WI38 (cell line): ENCODE results near the gene CAND1.

ENCODE experiments used
- H3K4me3 ChIP-seq: 2 replicates; pipeline ENCODE4 v1.5.1; 2011; ENCODE audit warnings: low read depth, mild to moderate bottlenecking, control low read depth, low read length
- CTCF ChIP-seq: IDR thresholded peaks from 2 replicates; pipeline ENCODE4 v1.5.1; 2012; ENCODE audit warnings: low read depth, mild to moderate bottlenecking, control low read depth, low read length

CAND1 gene

GRCh38 chr12:67268896-67269632 lies at the start of gene CAND1:
Gene CAND1, plus strand, starts transcription at chr12:67269358. Its CDS starts 360 bp downstream, at chr12:67269718.
- peak within 1 kb of the TSS; percentile 98 for H3K4me3 ChIP-seq
- no peak for TF ChIP-seq CTCF

GRCh38 chr12:67220065-67220464 lies 49.1 kb upstream of the CAND1 start:
- no peak for TF ChIP-seq CTCF
- H3K4me3 ChIP-seq: no peak overlapping the region

- no peak for TF ChIP-seq CTCF
- H3K4me3 ChIP-seq: no peak overlapping the region
Observed at GRCh38 chr12:67222302-67222701, 46.9 kb upstream of the CAND1 start.

GRCh38 chr12:67223225-67223624 lies 45.9 kb upstream of the CAND1 start:
- no peak overlapping the region for H3K4me3 ChIP-seq
- no peak for TF ChIP-seq CTCF

GRCh38 chr12:67237231-67237630 lies 31.9 kb upstream of the CAND1 start:
- no peak for TF ChIP-seq CTCF
- no peak overlapping the region for H3K4me3 ChIP-seq

- H3K4me3 ChIP-seq: no peak overlapping the region
- TF ChIP-seq CTCF: no peak
Observed at GRCh38 chr12:67239061-67239460, 30.1 kb upstream of the CAND1 start.

- no peak overlapping the region for H3K4me3 ChIP-seq
- no peak for TF ChIP-seq CTCF
Observed at GRCh38 chr12:67241482-67241881, 27.7 kb upstream of the CAND1 start.
